GM18868 (cell line): ENCODE results near the gene STRN3.

Experiments
- ATAC-seq: cut with Tn5 transposase; IDR thresholded peaks from one replicate; pipeline ENCODE4 v1.9.1; 2021; ENCODE audit warnings: mild to moderate bottlenecking, moderate library complexity; ENCODE audit not compliant: unreplicated experiment

Gene STRN3

DNA sequence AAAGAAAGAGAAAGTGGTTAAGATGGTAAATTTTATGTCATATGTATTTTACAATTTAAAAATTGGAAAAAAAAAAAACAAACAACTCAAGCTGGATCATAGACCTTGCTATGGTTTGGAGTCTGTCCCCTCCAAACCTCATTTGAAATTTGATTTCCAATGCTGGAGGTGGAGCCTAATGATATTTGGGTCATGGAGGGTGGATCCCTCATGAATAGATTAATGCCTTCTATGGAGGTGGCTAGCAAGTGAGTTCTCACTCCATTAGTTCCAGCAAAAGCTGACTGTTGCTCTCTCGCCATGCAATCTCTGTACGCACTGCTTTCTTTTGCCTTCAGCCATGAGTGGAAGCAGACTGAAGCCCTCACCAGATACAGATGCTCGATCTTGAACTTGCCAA, 22.9 kb downstream of the STRN3 start:
- no peak for ATAC-seq

DNA sequence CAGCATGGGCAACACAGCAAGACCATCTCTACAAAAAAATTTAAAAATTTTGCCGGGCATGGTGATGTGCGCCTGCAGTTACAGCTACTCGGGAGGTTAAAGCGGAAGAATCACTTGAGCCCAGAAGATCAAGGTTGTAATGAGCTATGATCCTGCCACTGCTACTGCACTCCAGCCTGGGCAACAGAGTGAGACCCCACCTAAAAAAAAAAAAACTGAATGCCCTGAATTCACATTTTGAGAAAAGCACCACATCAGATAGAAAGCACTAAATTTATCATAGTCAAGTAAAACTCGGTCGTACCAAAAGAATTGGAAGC, 24.9 kb downstream of the STRN3 start:
- no peak for ATAC-seq

- ATAC-seq, result no peak
Measured at GRCh38 chr14:31000629-31001338, 25.4 kb downstream of the STRN3 start.

- no peak for ATAC-seq
Measured at GRCh38 chr14:30999038-30999773, 27.0 kb downstream of the STRN3 start.

DNA sequence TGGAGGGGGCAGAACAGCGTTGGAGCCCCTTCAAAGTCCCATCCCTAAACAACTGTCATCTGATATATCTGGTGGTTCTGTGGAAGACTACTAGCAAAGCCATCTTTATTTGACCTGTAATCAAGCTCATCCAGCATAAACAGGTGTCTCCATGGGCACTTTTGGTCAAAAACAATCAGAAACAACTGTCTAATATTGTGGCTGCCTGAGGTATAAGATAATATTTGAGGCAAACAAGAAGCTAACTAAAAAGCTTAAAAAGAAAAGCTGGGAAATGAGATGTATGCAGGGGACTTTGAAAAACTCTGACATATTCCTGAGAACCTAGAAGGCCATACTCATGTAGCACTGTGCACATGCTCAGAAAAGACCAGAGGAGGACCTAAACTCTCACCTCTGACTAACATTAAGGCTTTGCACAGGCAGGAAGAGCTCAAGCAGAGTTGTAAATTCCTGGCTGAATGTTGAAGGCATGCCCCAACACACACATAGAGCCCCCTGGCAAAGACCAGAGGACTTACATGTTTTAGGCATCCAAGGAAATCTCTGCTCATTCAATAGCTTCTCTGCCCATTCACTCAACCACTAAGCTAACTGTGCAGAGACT, 28.0 kb downstream of the STRN3 start:
- no peak for ATAC-seq

DNA sequence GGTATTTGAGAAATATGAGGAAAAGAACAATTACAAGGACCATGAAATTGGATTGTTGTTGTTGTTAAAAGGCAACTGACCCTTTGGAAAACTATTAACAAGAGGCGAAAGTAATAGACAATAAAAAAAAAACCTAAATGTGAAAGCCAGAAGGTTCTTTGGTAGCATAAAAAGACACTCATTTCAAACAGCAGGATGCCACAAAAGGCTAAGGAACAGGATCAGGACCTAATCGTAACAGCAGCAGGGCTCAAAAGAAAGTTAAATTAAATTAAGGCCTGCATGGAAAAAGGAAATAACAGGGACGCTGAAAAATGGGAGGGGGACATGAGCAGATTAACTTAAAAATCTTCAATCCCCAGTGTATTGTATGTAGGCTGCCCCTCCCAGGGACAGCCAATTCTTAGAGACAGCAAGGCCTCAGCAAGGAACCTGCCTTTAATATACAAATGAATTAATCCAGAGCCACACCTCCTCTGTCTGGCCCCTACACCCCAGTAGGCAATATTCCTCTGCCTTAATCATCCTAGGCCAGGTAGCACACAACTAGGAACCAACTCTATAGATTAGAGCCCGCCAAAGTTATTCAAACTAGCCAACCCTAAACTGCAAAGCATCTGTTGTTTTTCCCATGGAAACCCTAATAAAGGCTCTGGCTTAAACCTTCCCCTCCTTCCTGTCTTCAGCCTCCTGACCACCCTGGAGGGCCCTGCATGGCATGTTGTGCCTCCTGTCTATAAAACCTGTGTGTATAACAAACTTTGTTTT, 29.1 kb downstream of the STRN3 start:
- no peak for ATAC-seq

DNA sequence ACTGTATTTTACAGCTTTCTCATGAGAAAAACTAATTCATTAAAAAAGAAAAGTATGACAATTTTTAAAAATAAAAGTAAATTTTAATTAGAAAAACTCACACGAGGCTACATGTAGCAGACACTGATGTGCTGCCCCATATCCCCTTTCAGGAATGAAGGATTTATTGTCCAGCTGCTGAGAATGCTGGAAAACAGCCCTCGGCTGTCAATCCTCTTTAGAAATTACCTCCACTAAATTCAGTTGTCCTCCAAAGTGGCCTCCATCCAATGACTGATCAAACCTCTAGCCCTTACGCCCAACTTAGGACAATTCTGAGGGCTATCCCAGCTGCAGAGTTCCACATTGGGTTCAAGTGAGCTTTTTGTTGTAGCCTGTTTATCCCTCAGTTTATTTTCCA, 30.5 kb downstream of the STRN3 start:
- no peak for ATAC-seq

DNA sequence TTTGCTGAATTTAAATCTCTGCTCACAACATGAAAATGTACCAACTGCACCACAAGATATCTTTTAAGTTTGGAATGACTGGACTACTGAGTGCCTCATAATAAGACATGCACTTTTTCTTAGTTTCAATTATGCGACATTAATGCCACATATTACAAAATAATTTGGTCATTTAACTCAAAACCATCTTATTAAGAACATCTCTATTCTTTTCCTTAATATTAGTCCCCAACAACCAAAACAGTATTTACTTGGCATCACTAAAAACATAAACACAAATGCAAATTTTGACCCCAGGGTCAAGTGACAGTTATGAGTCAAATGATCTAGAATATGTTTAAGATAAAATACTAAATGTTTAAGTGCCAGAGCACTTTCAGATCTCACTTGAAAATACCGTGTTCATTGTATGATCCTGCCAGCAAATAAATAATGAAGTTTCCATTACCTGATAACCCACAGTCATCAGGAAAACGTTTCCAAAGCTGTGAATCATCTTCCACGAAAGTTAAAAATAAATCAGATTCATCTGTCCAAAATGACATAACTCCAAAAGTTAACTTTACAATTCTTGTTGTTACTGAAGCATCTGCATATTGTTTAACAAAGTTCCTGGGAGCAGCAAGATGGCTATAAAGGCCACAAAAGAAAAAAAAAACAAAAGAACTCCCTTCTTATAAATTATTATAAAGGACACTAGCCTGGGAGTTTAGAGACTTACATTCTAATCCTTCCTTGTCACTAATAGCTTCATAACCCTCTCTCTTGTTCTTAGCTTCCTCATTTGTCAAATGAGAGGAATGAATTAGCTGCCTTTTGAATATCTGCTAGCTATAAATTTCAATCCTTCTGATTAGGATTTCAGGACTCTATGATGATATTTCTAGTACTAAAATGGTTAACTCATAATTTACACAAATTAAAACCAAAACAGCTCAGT, 31.2 kb downstream of the STRN3 start:
- peak; percentile 85 for ATAC-seq

DNA sequence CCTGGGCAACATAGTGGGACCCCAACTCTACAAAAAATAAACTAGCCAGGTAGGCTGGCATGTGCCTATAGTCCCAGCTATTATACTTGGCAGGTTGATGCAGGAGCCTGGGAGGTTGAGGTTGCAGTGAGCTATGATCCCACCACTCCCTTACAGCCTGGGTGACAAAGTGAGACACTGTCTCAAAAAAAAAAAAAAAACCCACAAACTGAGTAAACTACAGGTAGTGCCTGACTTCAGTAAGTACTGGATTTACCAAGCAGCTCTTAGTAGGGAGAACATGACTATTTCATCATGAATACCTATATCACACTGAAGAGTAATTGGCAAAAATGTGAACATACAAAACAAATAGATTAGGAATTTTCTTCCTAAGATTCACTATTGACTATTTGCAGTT, 33.1 kb downstream of the STRN3 start:
- no peak for ATAC-seq

DNA sequence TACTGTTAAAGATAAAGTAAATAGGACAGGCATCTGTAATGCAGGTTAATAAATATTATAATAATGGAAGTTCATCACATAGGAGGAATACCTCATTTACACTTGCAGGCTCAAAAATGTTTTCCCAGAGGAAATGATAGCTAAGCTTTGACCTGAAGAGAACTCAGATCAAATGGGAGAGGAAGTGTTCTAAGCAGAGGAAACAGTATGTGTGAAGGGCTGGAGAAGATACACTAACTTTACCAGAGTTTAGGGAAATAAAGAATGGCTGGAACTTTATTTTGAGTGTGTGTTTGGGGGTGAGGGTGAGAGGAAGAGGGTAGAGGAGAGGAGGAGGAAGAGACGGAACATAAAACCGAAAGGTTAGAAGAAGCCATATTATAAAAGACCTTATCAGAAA, 34.8 kb downstream of the STRN3 start:
- no peak for ATAC-seq

GRCh38 chr14:30990770-30991169, 35.4 kb downstream of the STRN3 start:
- no peak for ATAC-seq

DNA sequence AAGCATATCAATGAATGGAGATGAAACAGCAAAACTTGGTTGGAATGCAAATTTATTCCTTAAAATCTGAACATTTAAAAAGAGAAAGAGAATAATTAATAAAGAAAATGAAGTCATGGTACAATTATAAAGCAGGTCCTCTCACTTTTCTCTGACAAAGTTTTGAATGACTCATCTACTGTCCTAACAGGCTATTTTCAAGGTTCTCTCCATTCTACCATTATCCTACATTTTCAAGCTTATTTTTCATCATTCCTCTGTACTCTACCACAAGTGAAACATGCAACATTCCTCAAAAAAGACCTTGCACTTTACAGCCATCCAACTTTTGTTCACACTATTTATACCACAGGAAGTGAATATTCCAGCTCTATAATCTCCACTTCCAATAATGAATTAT, 37.7 kb downstream of the STRN3 start:
- ATAC-seq, result no peak

- no peak for ATAC-seq
Measured at GRCh38 chr14:30985796-30986195, 40.4 kb downstream of the STRN3 start.

DNA sequence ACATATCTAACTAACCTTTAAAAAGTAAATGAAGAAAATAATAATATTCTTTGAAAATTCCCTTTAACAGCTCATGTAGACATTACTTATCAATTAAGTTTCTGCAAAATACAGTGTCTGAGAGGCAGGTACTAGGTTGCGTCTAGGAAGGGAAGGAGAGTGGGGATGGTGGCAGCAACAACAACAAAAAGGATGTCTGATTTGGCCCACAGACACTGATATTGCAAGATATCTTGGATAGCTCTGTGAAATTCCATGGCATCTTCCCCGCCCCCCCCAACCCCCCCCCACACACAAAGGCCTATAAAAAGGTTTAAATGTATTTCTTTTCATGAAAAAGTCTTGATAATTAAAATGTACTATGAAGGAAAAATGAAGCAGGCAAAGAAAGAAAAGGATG, 42.3 kb downstream of the STRN3 start:
- ATAC-seq, result no peak

DNA sequence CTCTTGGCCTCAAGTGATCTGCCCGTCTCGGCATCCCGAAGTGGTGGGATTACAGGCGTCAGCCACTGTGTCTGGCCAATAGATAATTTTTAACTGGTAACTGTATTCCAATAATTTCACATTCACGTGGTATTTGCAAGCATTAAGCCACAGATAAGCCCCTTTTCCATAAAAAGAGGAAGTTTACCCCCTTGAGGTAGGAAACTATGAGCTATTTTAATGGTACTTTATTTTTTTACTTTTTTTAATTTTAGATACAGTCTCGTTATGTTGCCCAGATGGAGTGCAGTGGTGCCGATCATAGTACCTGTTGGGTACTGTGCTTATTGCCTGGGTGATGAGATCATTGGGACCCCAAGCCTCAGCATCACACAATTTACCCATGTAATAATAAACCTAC, 43.6 kb downstream of the STRN3 start:
- no peak for ATAC-seq

DNA sequence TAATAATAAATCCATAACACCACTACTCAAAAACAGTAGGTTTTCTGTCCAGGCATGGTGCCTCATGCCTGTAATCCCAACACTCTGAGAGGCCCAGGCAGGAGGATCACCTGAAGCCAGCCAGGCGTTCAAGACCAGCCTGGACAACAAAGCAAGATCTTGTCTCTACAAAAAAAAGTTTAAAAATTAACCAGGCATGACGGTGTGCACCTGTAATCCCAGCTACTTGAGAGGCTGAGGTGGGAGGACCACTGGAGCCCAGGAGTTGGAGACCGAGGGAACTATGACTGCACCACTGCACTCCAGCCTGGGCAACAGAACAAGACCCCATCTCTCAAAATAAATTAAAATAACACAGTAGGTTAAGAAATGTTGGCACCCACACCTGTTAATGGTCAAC, 45.2 kb downstream of the STRN3 start:
- ATAC-seq, result no peak

DNA sequence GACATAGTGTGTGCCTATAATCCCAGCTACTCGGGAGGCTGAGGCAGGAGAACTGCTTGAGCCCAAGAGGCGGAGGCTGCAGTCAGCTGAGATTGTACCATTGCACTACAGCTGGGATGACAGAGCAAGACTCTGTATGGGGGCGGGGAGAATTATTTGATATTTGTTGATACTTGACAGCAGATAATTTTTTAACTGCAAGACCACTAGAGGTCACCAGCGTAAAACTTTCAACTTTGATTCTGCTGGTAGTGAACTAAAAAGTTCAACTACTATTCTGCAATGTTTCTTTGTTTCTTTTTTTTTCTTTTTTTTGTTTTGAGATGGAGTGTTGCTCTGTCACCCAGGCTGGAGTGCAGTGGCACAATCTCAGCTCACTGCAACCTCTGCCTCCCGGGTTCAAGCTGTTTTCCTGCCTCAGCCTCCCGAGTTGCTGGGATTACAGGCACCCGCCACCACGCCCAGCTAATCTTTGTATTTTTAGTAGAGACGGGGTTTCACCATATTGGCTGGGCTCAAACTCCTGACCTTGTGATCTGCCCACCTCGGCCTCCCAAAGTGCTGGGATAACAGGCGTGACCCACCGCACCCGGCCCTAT, 46.0 kb downstream of the STRN3 start:
- ATAC-seq, result peak; percentile 54

GRCh38 chr14:30977752-30978151, 48.4 kb downstream of the STRN3 start:
- no peak for ATAC-seq

GRCh38 chr14:30974628-30975027, 51.6 kb downstream of the STRN3 start:
- no peak for ATAC-seq

DNA sequence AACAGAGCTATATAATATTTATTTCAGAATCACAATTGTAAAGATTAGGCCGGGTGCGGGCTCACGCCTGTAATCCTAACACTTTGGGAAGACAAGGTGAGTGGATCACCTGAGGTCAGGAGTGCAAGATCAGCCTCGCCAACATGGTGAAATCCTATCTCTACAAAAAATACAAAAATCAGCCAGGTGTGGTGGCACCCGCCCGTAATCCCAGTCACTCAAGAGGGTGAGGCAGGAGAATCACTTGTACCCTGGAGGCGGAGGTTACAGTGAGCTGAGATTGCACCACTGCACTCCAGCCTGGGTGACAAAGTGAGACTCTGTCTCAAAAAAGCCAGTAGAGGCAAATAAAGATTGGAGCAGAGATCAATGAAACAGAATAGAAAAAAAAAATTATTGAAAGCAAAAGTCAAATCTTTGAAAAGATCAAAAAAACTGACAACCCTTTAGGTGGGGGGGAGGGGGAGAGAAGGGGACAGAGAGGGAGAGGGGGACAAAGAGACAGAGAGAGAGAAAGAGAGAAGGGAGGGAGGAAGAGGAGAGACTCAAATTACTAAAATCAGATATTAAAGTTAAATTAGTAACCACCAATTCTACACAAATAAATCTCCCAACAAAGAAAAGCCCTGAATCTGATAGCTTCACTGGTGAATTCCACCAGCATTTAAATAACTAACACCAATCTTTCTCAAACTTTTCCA, 53.1 kb downstream of the STRN3 start:
- ATAC-seq, result no peak
